ENCODE results near the gene CELSR3. TPM values are rescaled to one million over a fixed set of nuclear protein-coding genes. Genes with fewer than 3 reads are reported as not detected.
A peak's percentile ranks its signal among the peaks of the same experiment; 100 is the strongest.

Gene CELSR3
- total RNA-seq, 1 experiment from 2014 or later = 1.1 TPM

- Histone ChIP-seq H3K27ac (ENCODE audit: low read length) (0 out of 2 replicates have a peak overlapping the region, but pooled peaks have one; percentile 74), H3K4me1 (ENCODE audit: insufficient read depth, low read length) (peaks cover 49% of the 10 kb centered on the region), H3K9me2 (replicated peaks; ENCODE audit: low read length) (no peaks in the 10 kb centered on the region), H3K79me2 (ENCODE audit: low read length) (no peaks in the 10 kb centered on the region), H4K20me1 (ENCODE audit: low read length) (no peaks in the 10 kb centered on the region), H3K4me3 (ENCODE audit: low read length) (no peak overlapping the region), H2AFZ (ENCODE audit: low read length) (no peak overlapping the region), H3K27me3 (ENCODE audit: low read length) (no peaks in the 10 kb centered on the region), H3K9me3 (ENCODE audit: low read length) (no peaks in the 10 kb centered on the region), H3K36me3 (ENCODE audit: low read depth, low read length) (peaks cover 10% of the 10 kb centered on the region), H3K9ac (ENCODE audit: low read length) (no peak overlapping the region), H3K4me2 (ENCODE audit: low read length) (no peak overlapping the region), H3F3A (ENCODE audit: low read length, unreplicated experiment) (no peaks in the 10 kb centered on the region)
- TF ChIP-seq CTCF (conservative IDR thresholded peaks at IDR 0.05; ENCODE audit: low read depth, low read length) = no peak
- no peak for TF ChIP-seq EZH2 (IDR thresholded peaks at IDR 0.05; ENCODE audit: low read length, unreplicated experiment)
- TF ChIP-seq EZH2phosphoT487 (IDR thresholded peaks at IDR 0.05; ENCODE audit: borderline replicate concordance, low read length) = no peak
- CTCF ChIA-PET = no interaction called here
- ATAC-seq (no peak), DNase-seq (no peak)
- POLR2A ChIA-PET (ENCODE audit: unreplicated experiment) = no interaction called here
- intact Hi-C loops (cut with micrococcal nuclease) = loop anchor here (5.0 kb wide), 1 partner anchor 37 kb away; the partner anchor contains the start of gene PFKFB4
- BruUV-seq (replicated peaks) = no TSS peak
Observed at GRCh38 chr3:48594417-48595049, 68.2 kb downstream of the CELSR3 start.

DNA sequence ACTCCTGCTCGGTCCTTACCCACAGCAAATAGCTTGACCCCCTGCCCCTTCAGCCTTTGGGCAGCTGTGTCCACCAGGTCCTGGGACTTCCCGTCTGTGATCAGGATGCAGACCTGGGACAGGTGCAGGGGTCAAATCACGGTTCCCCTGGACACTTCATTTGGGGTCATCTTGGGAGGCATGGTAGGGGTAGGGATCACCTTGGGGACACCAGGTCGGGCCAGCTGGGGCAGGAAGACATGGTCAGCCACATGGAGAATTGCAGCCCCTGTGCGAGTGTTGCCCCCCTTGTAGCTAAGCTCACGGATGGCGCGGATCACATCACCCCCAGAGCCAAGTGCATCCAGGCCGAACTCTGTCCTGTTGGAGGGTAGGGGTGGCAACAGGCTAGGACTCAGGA, 69.3 kb downstream of the CELSR3 start:
- TF ChIP-seq EZH2phosphoT487 (IDR thresholded peaks at IDR 0.05; ENCODE audit: borderline replicate concordance, low read length) (no peak), EZH2 (IDR thresholded peaks at IDR 0.05; ENCODE audit: low read length, unreplicated experiment) (no peak), CTCF (conservative IDR thresholded peaks at IDR 0.05; ENCODE audit: low read depth, low read length) (no peak)
- Histone ChIP-seq H3K27ac (ENCODE audit: low read length) (no peak overlapping the region), H3F3A (ENCODE audit: low read length, unreplicated experiment) (no peaks in the 10 kb centered on the region), H3K79me2 (ENCODE audit: low read length) (no peaks in the 10 kb centered on the region), H3K9me2 (replicated peaks; ENCODE audit: low read length) (no peaks in the 10 kb centered on the region), H3K4me1 (ENCODE audit: insufficient read depth, low read length) (peaks cover 37% of the 10 kb centered on the region), H3K9ac (ENCODE audit: low read length) (no peak overlapping the region), H4K20me1 (ENCODE audit: low read length) (no peaks in the 10 kb centered on the region), H3K4me2 (ENCODE audit: low read length) (no peak overlapping the region), H3K27me3 (ENCODE audit: low read length) (no peaks in the 10 kb centered on the region), H2AFZ (ENCODE audit: low read length) (no peak overlapping the region), H3K9me3 (ENCODE audit: low read length) (no peaks in the 10 kb centered on the region), H3K36me3 (ENCODE audit: low read depth, low read length) (peaks cover 8% of the 10 kb centered on the region), H3K4me3 (ENCODE audit: low read length) (no peak overlapping the region)
- intact Hi-C loops (cut with micrococcal nuclease) = no loop called here
- DNase-seq (no peak), ATAC-seq (no peak)
- BruUV-seq (replicated peaks) = no TSS peak
- CTCF ChIA-PET = no interaction called here
- POLR2A ChIA-PET (ENCODE audit: unreplicated experiment) = no interaction called here

DNA sequence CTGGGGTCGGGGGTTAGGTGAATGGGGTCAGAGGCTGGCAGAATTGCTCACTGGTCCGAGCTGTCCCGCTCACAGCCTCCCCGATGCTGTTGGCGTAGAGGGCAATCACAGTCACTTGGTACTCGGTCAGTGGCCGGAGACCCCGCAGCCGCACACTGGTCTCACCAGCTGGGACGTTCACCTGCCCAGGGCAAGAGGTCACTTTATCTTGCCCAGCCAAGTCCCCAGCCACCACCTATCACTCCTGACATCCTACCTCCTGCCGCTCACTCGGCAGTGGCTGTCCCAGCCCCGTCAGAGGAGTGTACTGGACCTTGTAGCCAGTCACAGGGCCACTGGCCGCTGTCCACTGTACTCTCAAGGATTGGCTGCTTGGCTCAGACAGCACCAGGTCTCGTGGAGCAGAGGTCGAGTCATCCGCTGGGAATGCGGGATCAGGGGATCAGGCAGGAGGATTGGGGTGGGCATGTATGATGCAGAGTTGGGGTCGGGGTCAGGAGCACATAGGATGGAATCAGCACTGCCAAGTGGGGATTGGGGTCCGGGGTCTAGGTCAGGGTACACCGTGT, 70.1 kb downstream of the CELSR3 start:
- POLR2A ChIA-PET (ENCODE audit: unreplicated experiment) = no interaction called here
- no peak overlapping the region for H3K4me2 ChIP-seq (ENCODE audit: low read length)
- intact Hi-C loops (cut with micrococcal nuclease) = no loop called here
- ATAC-seq (no peak), DNase-seq (no peak)
- no peaks in the 10 kb centered on the region for H3F3A ChIP-seq (ENCODE audit: low read length, unreplicated experiment)
- no peak overlapping the region for H3K9ac ChIP-seq (ENCODE audit: low read length)
- H3K9me2 ChIP-seq (replicated peaks; ENCODE audit: low read length) = no peaks in the 10 kb centered on the region
- H3K79me2 ChIP-seq (ENCODE audit: low read length) = no peaks in the 10 kb centered on the region
- H2AFZ ChIP-seq (ENCODE audit: low read length) = no peak overlapping the region
- H3K4me3 ChIP-seq (ENCODE audit: low read length) = no peak overlapping the region
- BruUV-seq (replicated peaks) = no TSS peak
- no peaks in the 10 kb centered on the region for H4K20me1 ChIP-seq (ENCODE audit: low read length)
- H3K4me1 ChIP-seq (ENCODE audit: insufficient read depth, low read length) = peaks cover 29% of the 10 kb centered on the region
- TF ChIP-seq EZH2 (IDR thresholded peaks at IDR 0.05; ENCODE audit: low read length, unreplicated experiment) = no peak
- no peak for TF ChIP-seq CTCF (conservative IDR thresholded peaks at IDR 0.05; ENCODE audit: low read depth, low read length)
- TF ChIP-seq EZH2phosphoT487 (IDR thresholded peaks at IDR 0.05; ENCODE audit: borderline replicate concordance, low read length) = no peak
- H3K27me3 ChIP-seq (ENCODE audit: low read length) = no peaks in the 10 kb centered on the region
- no peaks in the 10 kb centered on the region for H3K9me3 ChIP-seq (ENCODE audit: low read length)
- peaks cover 5% of the 10 kb centered on the region for H3K36me3 ChIP-seq (ENCODE audit: low read depth, low read length)
- no peak overlapping the region for H3K27ac ChIP-seq (ENCODE audit: low read length)
- CTCF ChIA-PET = no interaction called here

All from PC-3 (cell line).